ENCODE measurements around the gene HDGFL3.

Gene HDGFL3

GRCh38 chr15:83166218-83166617, 41.4 kb downstream of the HDGFL3 start:
- H3K4me3 ChIP-seq (replicated peaks; ENCODE audit: low read depth, low read length), result no peak overlapping the region
- no peak for DNase-seq (ENCODE audit: low read depth)
- no peak for TF ChIP-seq CTCF (IDR thresholded peaks at IDR 0.05; ENCODE audit: low read length, missing control alignments)

GRCh38 chr15:83164771-83165404, 42.7 kb downstream of the HDGFL3 start:
- peak; percentile 11 for DNase-seq (ENCODE audit: low read depth)
- no peak for TF ChIP-seq CTCF (IDR thresholded peaks at IDR 0.05; ENCODE audit: low read length, missing control alignments)
- H3K4me3 ChIP-seq (replicated peaks; ENCODE audit: low read depth, low read length), result no peak overlapping the region

GRCh38 chr15:83164111-83164770, 43.4 kb downstream of the HDGFL3 start:
- DNase-seq (ENCODE audit: low read depth), result peak; percentile 55
- no peak for TF ChIP-seq CTCF (IDR thresholded peaks at IDR 0.05; ENCODE audit: low read length, missing control alignments)
- no peak overlapping the region for H3K4me3 ChIP-seq (replicated peaks; ENCODE audit: low read depth, low read length)

- H3K4me3 ChIP-seq (replicated peaks; ENCODE audit: low read depth, low read length), result no peak overlapping the region
- no peak for TF ChIP-seq CTCF (IDR thresholded peaks at IDR 0.05; ENCODE audit: low read length, missing control alignments)
- DNase-seq (ENCODE audit: low read depth), result peak; percentile 17
Observed at GRCh38 chr15:83163032-83163431, 44.6 kb downstream of the HDGFL3 start.

GRCh38 chr15:83160741-83161140, 46.9 kb downstream of the HDGFL3 start:
- no peak for DNase-seq (ENCODE audit: low read depth)
- no peak for TF ChIP-seq CTCF (IDR thresholded peaks at IDR 0.05; ENCODE audit: low read length, missing control alignments)

GRCh38 chr15:83158393-83158792, 49.2 kb downstream of the HDGFL3 start:
- peak; percentile 50 for DNase-seq (ENCODE audit: low read depth)
- H3K4me3 ChIP-seq (replicated peaks; ENCODE audit: low read depth, low read length), result no peak overlapping the region
- no peak for TF ChIP-seq CTCF (IDR thresholded peaks at IDR 0.05; ENCODE audit: low read length, missing control alignments)

More at GRCh38 chr15:83160741-83161140, 46.9 kb downstream of the HDGFL3 start:
- H3K4me3 ChIP-seq (replicated peaks; ENCODE audit: low read depth, low read length), result no peak overlapping the region

- no peak for DNase-seq (ENCODE audit: low read depth)
- no peak overlapping the region for H3K4me3 ChIP-seq (replicated peaks; ENCODE audit: low read depth, low read length)
- no peak for TF ChIP-seq CTCF (IDR thresholded peaks at IDR 0.05; ENCODE audit: low read length, missing control alignments)
Observed at GRCh38 chr15:83155942-83156341, 51.7 kb downstream of the HDGFL3 start.

Data from fibroblast of pulmonary artery (primary cell).